GM18861 (cell line): ENCODE measurements around the gene AFF2.

ENCODE experiments used
- ATAC-seq: cut with Tn5 transposase; IDR thresholded peaks from one replicate; pipeline ENCODE4 v1.9.1; 2021; ENCODE audit not compliant: unreplicated experiment

Gene AFF2

DNA sequence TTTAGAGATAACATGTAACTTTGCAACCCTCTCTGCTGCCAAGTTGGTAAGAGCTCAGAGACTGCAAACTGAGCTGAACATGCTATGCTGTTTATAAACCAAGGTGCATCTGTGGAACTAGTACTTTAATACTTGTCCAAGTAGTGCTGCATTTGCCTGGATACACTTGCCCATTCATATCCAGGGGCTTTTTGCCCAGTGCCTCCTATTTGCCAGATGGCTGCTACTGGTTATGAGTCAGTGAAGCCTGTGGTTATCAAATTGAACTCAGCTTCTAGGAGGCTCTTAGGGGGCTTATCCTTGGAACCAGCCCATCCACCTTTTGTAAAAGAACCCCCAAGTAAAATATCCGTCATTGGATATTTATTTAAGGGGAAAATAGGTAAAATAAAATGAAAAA is 79.6 kb downstream of the AFF2 start:
- ATAC-seq: no peak

DNA sequence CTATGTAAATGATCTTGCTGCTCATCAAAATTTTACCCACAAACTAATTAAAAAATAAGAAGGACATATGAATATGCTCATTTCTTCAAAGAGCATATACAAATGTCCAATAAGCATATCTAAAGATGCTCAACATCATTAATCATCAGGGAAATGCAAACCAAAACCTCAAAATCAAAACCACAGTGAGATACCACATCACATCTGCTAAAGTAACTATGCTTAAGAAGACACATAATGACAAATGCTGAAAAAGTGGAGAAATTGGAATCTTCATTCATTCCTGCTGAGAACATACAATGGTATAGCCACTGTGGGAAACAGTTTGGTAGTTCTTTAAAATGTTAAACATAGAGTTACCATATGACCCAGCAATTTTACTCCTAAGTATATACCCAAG is 81.9 kb downstream of the AFF2 start:
- ATAC-seq: no peak

DNA sequence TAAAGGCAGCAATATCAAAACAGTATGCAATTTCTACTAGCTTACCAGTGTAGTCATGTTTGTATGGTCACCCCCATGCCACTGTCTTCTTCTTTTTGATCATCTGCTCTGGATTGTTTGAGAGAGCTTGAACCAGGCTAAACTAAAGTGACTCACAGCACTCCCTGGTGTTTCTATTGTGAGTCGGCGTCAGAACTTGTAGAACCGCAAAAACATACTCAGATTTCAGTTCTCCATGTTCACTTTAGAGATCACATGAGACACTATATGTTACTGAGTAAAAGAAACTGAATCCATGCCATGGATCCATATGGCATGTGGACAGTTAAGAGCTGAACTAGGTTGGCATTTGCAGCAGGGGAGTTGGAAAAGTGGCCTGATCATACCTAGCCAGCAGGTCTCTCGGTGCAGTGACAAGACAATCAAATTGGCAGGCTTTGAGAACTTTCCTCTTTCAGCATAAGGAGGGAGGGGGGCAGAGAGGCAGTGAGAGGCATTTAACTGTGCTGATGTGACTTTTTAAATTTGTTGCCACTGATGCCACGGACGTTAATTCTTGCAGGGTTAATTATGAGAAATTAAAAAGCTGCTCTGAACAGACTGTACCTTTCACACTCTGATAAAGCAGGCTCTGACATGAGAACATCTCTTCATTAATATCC is 88.4 kb downstream of the AFF2 start:
- no peak for ATAC-seq

DNA sequence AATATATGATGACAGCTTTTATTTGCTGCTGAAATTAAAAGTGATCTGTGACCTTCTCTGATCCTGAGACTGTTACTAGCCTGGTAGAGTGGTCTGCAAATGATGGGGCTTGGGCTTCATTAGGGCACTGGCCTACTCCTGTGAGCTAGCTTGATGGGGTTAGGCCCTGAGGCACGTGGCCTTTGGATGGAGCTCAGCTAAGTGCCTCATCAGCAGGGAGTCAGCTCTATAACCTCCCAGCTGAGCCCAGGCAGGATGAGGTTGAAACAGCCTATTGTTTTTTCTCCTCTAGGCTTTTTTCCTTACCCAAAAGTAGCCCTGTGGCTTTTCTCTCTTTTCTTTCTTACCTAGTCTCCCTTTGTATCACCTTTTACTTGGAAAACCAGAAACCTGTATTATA is 92.2 kb downstream of the AFF2 start:
- no peak for ATAC-seq

DNA sequence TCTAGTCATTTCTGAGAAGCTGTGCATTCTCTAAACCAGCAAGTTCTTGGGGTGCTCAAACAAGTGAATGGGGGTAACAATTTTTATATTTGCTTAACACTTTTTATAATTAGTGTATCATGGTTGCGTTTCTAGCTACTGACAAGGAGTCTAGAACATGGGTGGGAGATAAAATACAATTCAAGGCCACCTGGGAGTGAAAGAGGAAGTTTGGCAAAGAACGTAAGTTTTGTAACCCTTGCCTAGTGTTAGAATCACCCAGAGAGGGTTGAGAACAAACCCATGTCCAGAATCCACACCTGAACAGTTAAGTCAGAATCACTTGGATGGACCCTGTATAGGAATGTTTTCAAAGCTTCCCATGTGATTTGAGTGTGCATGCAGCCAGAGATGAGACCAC is 92.7 kb downstream of the AFF2 start:
- no peak for ATAC-seq

DNA sequence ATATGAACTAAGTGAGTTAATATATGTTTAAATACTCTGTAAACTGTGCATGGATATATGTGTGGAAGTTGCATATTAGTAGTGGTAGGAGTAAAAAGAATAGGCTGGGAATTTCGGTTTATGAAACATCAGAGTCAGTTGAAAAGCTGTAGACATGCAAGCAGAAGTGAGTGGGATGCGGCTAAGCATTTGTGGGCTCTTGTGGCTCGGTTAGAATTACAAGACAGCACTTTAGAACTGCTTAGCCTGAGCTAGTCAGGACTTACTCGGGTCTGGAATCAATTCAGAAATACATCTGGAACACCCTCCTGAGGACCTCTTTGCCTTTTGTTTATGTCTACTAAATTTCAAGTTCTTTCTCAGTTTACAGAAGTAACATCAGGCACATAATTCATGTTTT is 93.6 kb downstream of the AFF2 start:
- no peak for ATAC-seq

DNA sequence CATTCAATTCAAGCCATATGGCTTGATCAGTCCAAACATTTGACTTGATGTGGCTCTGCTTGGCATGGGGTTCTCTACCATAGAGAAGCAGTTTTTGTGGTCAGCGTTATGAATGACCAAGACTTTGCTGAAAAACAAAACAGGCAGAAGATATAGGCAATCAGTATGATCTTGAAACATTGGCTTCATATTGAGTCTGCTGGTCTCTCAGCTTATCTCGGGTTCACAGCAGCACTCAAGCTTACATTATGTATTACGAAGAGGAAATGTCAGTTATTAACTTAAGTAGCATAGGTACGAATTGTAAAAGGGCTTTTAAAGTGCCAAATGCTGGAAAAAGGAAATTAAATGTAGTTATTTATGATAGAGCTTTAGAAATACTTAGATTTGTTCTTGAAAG is 99.0 kb downstream of the AFF2 start:
- no peak for ATAC-seq

DNA sequence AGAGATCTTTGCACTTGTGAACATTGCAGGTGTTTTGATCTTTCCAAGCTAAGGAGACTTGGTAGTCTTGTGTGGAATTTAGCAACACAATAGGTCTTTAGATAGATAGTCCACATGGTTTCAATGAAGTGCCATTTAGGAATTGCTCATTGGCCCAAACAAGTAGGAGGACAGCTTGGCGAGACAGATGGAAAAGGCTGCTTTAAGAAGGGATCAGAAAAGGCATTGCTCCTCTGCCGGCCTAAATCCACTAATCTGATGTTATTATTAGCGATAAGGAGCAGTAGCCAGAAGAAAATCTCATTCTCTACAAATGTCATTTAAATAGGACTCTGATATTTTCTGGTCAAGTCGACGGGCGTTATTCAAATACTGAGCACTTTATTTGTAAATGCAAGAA is 99.7 kb downstream of the AFF2 start:
- no peak for ATAC-seq

DNA sequence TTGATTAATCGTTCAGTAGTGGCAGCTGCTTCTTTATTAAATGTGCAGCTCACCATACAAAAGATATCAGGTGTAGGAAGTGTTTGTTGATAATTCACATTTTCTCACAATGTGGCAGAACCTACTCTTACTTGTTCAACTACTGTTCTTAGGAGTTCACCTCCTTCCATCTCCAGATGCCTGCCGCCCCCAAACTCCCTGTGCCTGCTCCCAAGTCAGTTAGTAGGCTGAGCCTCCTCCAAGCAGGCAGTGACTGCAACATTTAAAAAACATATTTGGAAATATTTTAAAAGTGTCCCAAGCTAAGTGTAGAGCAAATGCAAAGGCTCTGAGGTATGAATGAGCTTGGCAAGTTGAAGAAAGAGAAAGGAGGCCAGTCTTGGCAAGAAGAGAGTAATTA is 100.2 kb downstream of the AFF2 start:
- ATAC-seq: no peak

DNA sequence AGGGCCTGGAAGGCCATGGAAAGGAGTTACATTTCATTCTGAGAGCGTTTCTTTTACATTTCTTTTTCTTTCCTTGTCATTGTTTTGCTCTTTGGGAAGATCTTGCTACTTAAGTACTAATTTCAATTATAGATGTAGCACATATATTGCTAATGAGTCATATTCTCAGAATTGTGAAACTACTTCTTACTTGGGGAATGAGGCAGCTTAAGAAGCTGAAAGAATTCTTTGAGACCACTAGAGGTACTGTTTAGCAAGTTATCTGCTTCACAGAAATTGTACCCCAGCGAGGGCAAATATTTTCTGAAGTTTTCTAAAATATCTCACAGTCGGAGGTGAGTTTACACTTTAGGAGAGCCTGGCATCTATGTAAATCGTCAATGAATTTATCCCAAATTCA is 100.6 kb downstream of the AFF2 start:
- ATAC-seq: no peak

DNA sequence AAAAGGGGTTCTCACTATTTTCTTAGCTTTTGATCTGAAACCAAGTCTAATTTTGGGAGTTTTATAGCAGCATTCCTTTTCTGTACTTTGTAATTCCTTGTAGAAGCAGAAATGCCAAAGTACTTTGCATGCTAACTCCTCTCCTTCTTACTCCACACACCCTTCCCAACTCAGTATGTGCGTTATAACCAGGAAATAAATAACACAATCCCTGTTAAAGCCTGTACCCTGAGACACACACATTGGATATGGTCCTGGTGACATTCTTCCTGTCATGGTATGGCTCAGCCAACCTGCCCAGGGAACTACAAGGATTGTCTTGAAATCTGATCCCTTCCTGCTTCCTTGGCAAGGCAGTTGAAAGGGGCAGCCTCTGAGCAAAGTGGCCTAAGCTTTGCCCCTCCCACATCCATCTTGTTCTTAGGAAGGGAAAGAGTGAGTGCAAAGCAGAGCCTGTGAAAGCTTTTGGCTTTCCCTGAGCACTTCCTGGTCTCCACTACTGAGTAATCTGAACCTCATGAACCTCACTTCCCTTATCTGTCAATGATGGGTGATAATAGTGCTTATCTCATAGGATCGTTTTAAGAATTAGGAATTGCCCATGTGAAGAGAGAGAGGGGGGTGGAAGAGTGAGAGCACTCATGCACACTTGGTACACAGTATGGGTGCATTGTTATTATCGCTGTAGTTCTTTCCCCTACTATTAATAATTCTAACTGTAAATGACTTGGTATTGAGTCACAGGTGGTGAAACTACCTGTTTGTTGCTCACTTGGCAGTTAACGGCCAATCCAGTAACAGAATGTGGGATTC is 109.3 kb downstream of the AFF2 start:
- ATAC-seq: peak; percentile 77

DNA sequence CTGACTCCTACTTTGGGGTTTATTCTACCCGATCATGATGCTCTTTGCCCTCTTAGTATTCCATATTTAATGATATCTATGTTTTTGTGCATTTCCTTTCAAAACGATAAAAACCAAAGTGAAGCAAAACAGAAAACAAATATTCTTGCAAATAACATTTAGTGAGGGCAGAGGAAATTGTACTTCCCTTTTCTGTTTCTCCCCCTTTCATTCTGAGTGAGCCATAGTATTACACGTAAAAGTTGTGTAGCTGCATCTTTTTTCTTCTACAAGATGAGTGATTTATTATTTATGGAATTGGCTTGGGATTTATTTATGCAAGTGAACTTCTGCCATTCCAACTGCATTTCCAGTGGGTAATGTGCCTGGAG is 109.9 kb downstream of the AFF2 start:
- peak; percentile 60 for ATAC-seq

DNA sequence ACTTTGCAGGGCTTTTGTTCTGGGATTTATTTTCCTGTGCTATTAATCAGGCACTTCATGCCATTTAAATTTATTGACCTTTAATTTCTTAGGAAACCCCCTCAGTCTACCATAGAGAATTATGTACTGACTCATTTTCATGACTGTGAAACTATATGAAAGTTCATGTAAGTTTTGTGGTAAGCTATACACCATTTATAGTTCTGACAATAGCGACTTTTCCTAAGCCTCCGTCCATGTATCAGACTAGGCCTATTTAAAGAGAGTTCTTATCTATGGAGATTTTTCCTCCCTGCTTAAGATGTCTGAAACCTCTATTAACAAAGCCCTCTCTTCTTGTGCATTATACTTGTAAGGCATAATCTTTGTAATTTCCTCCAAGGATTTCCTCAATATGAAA is 111.6 kb downstream of the AFF2 start:
- no peak for ATAC-seq

DNA sequence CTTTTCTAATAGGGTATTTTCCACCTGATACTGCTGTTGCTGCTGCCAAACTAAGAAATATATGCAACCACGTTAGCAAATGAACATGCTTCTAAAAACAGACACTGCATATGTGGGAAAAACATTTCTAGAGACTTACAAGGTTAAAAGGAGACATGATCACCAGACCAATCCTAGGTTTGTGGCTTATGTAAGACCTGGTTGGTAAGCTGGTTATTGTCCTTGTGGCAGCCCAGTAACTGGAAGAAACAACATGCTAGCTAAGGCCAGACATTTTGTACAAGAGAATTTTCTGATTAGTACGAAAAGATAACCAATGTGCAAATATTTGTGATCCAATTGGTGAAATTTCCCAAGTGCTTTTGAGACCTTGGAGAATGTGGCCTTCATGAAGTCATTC is 112.0 kb downstream of the AFF2 start:
- no peak for ATAC-seq

DNA sequence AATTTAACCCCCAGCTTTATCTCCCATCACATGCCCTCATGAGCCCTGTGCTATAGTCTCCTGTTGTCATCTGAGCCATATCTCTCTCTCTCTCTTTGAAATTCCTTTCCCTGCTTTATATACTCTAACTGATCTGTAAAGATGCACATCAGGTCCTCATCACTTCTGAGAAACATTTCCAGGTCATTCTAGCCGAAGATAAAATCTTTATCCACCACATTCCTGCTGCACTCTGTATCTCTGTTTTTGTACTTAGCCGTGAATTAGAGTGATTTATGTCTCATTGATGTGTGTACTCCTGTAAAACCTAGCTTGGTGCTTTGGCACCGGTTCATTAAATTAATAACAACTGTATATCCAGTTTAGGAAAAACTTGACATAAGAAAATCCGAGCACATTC is 113.2 kb downstream of the AFF2 start:
- ATAC-seq: no peak

DNA sequence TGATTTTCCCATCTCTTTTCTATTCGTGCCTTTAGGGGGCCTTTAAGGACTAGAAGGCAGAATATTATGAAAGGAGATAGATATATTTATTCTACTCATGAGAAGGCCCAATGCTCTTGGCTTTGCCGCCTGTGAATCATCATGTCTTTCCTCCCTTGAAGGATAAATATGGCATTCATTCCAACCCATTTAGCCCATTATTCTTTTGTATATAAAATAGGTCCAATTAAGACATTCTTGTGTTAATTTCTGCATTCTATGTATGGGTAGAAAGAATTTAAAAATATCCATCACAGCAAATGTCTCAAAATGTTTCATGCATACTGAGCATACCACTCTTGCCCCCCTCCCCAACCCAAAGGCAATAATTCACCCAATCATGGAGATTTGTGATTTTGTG is 115.1 kb downstream of the AFF2 start:
- no peak for ATAC-seq

DNA sequence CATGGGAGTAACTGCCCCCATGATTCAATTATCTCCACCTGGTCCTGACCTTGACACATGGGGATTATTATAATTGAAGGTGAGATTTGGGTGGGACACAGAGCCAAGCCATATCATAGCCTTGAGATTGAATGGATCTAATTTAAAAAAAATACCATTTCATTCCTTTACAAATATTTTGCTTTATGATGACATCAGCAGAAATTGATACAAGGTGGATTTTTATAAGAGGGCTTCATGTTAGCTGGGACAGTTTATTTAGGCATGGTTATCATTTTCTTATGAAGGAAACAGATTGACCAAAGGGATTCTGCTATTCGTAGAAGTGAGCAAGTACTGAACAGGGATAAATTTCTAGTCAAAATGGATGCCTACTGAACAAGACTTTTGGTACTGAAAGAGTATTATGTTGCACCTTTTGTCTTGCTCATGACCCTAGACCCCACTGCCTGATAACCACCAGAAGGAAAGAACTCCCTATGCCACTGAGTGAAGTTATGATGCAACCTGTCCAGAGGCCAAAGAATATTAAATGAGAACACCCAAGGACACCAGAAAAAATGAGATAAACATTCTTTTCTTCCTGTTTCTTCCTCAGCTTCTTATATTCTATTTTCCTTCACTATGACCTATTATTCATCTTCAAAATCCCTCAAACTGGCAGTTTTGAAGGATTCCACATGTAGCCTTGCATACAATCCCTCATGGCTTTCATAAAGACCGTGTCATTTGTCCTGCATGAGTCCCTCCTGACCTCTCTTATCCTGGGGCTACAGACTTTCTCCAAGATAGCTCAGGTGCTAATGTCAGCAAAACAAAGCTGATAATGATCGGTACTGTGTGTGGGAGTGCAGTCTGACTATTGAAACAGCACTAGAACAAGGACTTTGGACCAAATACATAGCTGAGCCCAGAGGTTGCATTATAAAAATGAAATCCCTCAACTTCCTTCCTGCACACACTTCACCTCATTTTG is 118.3 kb downstream of the AFF2 start:
- ATAC-seq: no peak

DNA sequence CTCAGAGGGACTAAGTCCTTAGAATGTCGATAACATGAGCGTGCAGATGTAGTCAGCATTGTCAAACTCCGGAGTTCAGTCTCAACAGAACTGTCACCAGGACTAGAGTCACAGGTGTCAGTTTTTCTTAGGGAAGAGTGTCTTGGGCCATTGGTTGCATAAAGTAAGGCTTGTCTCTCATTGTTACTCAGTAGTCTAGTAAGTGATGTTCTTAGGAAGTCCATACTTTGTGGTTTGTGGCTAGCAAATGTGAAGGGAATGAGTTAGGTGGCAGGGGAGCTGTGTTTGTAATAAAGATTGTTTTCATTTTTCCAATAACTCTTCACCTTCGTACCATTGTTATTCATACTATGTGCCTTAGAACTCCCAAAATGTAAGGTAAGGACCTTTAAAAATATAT is 119.6 kb downstream of the AFF2 start:
- no peak for ATAC-seq

DNA sequence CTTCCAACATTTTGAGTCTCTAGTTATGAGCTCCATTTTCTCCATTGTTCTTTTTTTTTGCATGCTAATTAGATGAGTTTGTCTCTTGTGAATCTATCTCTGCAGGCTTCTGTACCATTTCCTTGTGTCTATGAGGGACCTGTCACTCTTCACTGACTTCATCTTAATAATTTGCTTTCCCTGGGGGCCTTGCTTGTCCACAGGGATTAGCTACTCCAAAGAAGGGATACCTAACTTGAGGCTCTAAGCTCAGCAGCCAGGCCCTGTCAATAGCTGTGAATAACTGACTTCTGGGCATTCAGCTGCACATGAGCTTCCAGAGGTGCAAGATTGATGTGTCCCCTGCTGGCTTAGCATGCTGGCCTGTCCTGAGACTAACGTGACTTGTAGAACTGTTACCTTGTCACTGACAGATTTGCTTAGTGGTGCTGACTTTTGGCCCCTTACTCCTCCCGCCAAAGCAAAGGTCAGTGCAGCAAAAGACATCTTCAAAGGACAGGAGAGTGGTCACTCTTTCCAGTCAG is 124.6 kb downstream of the AFF2 start:
- no peak for ATAC-seq

DNA sequence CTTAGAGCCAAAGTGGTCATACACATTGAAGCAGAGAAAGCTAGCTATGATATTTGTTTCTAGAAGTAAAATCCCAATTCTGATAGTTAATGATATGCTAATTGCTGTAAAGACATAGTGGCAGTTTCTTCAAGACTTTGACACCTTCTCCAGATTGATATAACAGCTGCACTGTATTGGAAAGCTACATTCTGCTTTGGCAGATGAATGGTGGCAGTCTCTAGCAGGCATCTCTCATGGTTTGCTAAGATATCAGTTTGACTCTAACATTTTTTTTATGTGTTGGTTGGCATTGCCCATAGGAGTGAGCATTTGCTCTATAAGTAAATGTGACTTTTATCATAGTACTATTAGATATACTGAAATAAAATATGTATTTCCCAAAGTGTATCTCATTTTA is 128.2 kb downstream of the AFF2 start:
- no peak for ATAC-seq

DNA sequence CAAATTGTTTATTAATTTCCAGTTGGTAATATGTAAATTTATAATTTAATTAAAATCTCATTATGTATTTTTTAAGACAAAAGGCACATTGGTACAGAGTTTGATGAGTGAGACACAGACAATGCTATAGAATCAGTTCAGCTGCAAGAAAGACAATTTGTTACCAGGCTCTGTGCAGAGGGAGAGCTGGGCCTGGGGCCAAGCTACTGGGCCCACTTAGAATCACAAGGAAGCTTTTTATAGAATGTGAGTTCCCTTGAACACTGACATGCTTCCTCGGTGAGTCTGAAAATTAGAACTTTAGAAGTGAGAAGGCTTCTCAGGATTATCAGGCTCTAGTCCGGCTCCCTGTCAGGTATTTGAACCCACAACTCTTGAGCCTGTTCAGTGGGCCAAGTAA is 129.0 kb downstream of the AFF2 start:
- ATAC-seq: no peak

DNA sequence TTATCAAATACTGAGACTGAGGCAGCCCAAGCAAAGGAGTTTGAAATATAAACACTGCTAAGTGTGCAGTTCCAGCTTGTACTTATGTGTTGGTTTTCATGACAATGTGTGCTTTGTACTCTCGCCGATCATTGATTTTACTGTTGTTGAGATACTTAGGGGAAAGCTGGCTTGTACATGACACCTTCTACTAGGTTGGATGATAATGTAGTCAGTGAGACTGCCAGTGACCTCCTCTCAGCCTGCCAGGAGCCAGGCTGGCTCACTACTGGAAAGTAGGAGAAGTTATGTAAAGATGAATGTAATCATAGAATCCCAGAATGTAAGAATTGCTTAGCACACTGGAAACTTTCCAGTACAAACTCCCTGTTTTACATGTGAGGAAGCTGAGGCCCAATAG is 132.0 kb downstream of the AFF2 start:
- ATAC-seq: no peak
